Gastrocnemius medialis (tissue), 4 donors: ENCODE results near the gene AEBP1.

ENCODE experiments used
- CTCF ChIP-seq, 5 experiments: fragments of 450-650 bp in 3 of 5; fragments of 200-600 bp in 2 of 5; sonication (generic) in 2 of 5; IDR thresholded peaks in 4 of 5; conservative IDR thresholded peaks in 1 of 5; 1 replicate in 4 of 5; 2 replicates in 1 of 5; pipeline ENCODE4 v1.5.1; 2016 to 2019; ENCODE audit warnings: antibody characterized with exemption in 5 of 5, mild to moderate bottlenecking in 3 of 5, moderate library complexity in 3 of 5
- POLR2A ChIP-seq, 2 donors: fragments of 450-650 bp; IDR thresholded peaks; one replicate each; pipeline ENCODE4 v1.6.1; 2017; ENCODE audit warnings: antibody characterized with exemption in 2 of 2, mild to moderate bottlenecking in 2 of 2, moderate library complexity in 2 of 2

DNA sequence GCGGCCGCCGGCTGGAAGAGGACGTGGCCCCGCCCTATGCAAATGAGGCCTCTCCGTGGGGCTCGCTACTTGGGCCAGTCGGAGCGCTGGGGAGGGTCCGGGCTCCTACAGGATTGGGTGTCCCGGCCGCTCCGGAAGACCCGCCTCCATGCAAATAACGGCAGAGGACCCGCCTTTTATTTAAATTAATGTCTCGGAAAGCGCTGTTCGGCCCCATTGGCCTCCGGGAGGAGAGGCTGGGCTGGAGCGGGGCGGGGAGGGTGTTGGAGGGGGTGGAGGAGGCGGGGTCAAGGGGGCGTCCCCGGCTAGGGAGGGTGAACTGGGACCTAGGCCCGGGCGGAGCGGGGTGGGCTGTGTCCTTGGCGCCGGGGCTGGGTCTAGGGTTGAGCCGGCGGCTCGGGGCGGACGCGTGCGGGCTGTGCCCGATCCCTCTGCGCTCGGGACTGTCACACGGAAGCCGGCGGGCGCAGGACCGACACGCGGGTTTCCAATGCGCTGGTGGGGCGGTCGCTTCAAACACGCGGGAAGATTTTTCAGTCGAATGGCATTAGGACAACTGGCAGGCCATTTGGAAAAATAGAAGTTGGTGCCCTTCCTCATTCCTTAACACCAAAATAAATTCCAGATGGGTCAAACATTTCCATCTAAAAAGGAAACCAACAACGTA is 21.5 kb upstream of the AEBP1 start:
- TF ChIP-seq POLR2A (IDR thresholded peaks at IDR 0.05) (peak; percentile 63 to 80), CTCF (IDR thresholded peaks at IDR 0.05 in 4 of 5, conservative IDR thresholded peaks at IDR 0.05 in 1 of 5) (no peak)
